HCT116 (cell line): ENCODE data around the gene GRK1. TPM values are rescaled to one million over a fixed set of nuclear protein-coding genes. Genes with fewer than 3 reads are reported as not detected.

Experiments used
- ATAC-seq: fragments of 200-7000 bp; cut with Tn5 transposase; 2 replicates; pipeline ENCODE4 v1.9.1; 2020; ENCODE audit warnings: mild to moderate bottlenecking, moderate library complexity
- BruUV-seq: library from RNA; stranded (reverse); fragments of 400-500 nt; replicated peaks from 2 replicates; lab custom pipeline; 2021; lab: Mats Ljungman, UMichigan
- CTCF ChIA-PET: fragments of 300-600 bp; sonication (Branson Sonifier 250); formaldehyde crosslinking; loops from one replicate; lab custom pipeline; 2021; ENCODE audit warnings: antibody characterized with exemption; lab: Charles Lee
- POLR2A ChIA-PET: fragments of 300-600, 350-600 bp; sonication (Branson Sonifier 250); formaldehyde crosslinking; loops from one replicate; lab custom pipeline; 2021; ENCODE audit warnings: antibody characterized with exemption; lab: Charles Lee
- RAD21 ChIA-PET, 2 experiments: fragments of 300-600 bp; sonication (Branson Sonifier 250); formaldehyde crosslinking; loops; one replicate each; lab custom pipeline; 2023; ENCODE audit warnings: low total read pairs in 2 of 2; ENCODE audit not compliant: uncharacterized antibody in 2 of 2, unreplicated experiment in 2 of 2, low non-redundant PET in 1 of 2; lab: Charles Lee
- DNase-seq: peaks from one replicate; pipeline ENCODE4 v3.0.0-alpha.2; 2010; ENCODE audit warnings: low read depth, low spot score
- H2AFZ ChIP-seq: fragments of 200-600 bp; shearing (Covaris generic), sonication (generic); 2 replicates; pipeline ENCODE4 v1.6.1; 2017; ENCODE audit warnings: low read depth, mixed run types, mixed read lengths, antibody characterized with exemption, low read length; ENCODE audit not compliant: poor library complexity, severe bottlenecking
- H3K27ac ChIP-seq: 2 replicates; pipeline ENCODE4 v1.5.1; 2012; ENCODE audit warnings: low read depth, low read length
- H3K27me3 ChIP-seq: fragments of 200-600 bp; sonication (generic); 2 replicates; pipeline ENCODE4 v1.6.1; 2016; ENCODE audit warnings: mixed run types, low read length, mixed read lengths; ENCODE audit not compliant: insufficient read depth
- H3K36me3 ChIP-seq, 2 experiments: fragments of 200-500 bp in 1 of 2; fragments of 200-600 bp in 1 of 2; sonication (Bioruptor generic) in 1 of 2; sonication (generic) in 1 of 2; 2 replicates each; pipeline versions ENCODE4 v1.5.1 to v1.6.1; 2014 to 2016; ENCODE audit warnings: low read length in 2 of 2, inconsistent platforms in 1 of 2, mixed read lengths in 1 of 2, mixed run types in 1 of 2; ENCODE audit not compliant: insufficient read depth in 2 of 2, control insufficient read depth in 1 of 2
- H3K4me1 ChIP-seq, 2 experiments: fragments of 200-600 bp in 1 of 2; sonication (generic) in 1 of 2; 2 replicates each; pipeline versions ENCODE4 v1.5.1 to v1.6.1; 2012 to 2017; ENCODE audit warnings: low read length in 2 of 2, inconsistent platforms in 1 of 2, mild to moderate bottlenecking in 1 of 2, mixed read lengths in 1 of 2, mixed run types in 1 of 2, moderate library complexity in 1 of 2; ENCODE audit not compliant: insufficient read depth in 2 of 2, control insufficient read depth in 1 of 2
- H3K4me2 ChIP-seq: fragments of 200-600 bp; sonication (generic); 2 replicates; pipeline ENCODE4 v1.6.1; 2017; ENCODE audit warnings: mixed run types, low read length, mixed read lengths
- H3K4me3 ChIP-seq, 2 experiments: fragments of 200-600 bp in 1 of 2; sonication (generic) in 1 of 2; replicated peaks in 1 of 2; 2 replicates each; pipeline ENCODE4 v1.5.1; 2011 to 2016; ENCODE audit warnings: low read length in 2 of 2, control low read depth in 1 of 2, low read depth in 1 of 2, mild to moderate bottlenecking in 1 of 2, mixed read lengths in 1 of 2, mixed run types in 1 of 2
- H3K79me2 ChIP-seq: fragments of 200-600 bp; sonication (generic); 2 replicates; pipeline ENCODE4 v1.6.1; 2017; ENCODE audit warnings: mild to moderate bottlenecking, mixed run types, low read length, moderate library complexity, mixed read lengths; ENCODE audit not compliant: insufficient read depth
- H3K9ac ChIP-seq: fragments of 200-600 bp; sonication (generic); 2 replicates; pipeline ENCODE4 v1.6.1; 2016; ENCODE audit warnings: low read length, mixed read lengths
- H3K9me2 ChIP-seq: fragments of 200-600 bp; sonication (generic), shearing (Covaris generic); 2 replicates; pipeline ENCODE4 v1.6.1; 2017; ENCODE audit warnings: mixed run types, mild to moderate bottlenecking, moderate library complexity; ENCODE audit not compliant: insufficient read depth
- H3K9me3 ChIP-seq, 2 experiments: fragments of 200-500 bp in 1 of 2; fragments of 200-600 bp in 1 of 2; sonication (Bioruptor generic) in 1 of 2; sonication (generic) in 1 of 2; 2 replicates each; pipeline ENCODE4 v1.6.1; 2014 to 2017; ENCODE audit warnings: low read length in 2 of 2, mixed read lengths in 2 of 2, inconsistent platforms in 1 of 2, low read depth in 1 of 2, mild to moderate bottlenecking in 1 of 2, mixed run types in 1 of 2, moderate library complexity in 1 of 2; ENCODE audit not compliant: control insufficient read depth in 1 of 2, insufficient read depth in 1 of 2
- H4K20me1 ChIP-seq: fragments of 200-600 bp; sonication (generic), shearing (Covaris generic); 2 replicates; pipeline ENCODE4 v1.6.1; 2017; ENCODE audit warnings: mixed run types, mild to moderate bottlenecking, moderate library complexity; ENCODE audit not compliant: insufficient read depth
- ATF3 ChIP-seq: IDR thresholded peaks from 2 replicates; pipeline ENCODE4 v1.6.1; 2012
- CBX3 ChIP-seq: IDR thresholded peaks from 2 replicates; pipeline ENCODE4 v1.6.1; 2012; ENCODE audit warnings: low read depth
- CEBPB ChIP-seq: IDR thresholded peaks from 2 replicates; pipeline ENCODE4 v1.6.1; 2012; ENCODE audit warnings: low read depth
- ELF1 ChIP-seq: IDR thresholded peaks from 2 replicates; pipeline ENCODE4 v1.6.1; 2012; ENCODE audit warnings: low read depth, borderline replicate concordance
- EZH2 ChIP-seq: fragments of 200-600 bp; sonication (generic); IDR thresholded peaks from 2 replicates; pipeline ENCODE4 v1.6.1; 2017; ENCODE audit warnings: antibody characterized with exemption, mixed run types
- EZH2phosphoT487 ChIP-seq: fragments of 200-600 bp; IDR thresholded peaks from 2 replicates; pipeline ENCODE4 v1.6.1; 2018; ENCODE audit warnings: antibody characterized with exemption, borderline replicate concordance
- FOSL1 ChIP-seq: IDR thresholded peaks from 2 replicates; pipeline ENCODE4 v1.6.1; 2012; ENCODE audit warnings: low read depth
- JUND ChIP-seq: IDR thresholded peaks from 2 replicates; pipeline ENCODE4 v1.6.1; 2012
- MAX ChIP-seq: IDR thresholded peaks from 2 replicates; pipeline ENCODE4 v1.6.1; 2012
- POLR2A ChIP-seq: IDR thresholded peaks from 2 replicates; pipeline ENCODE4 v1.7.0; 2011; ENCODE audit warnings: borderline replicate concordance; ENCODE audit not compliant: insufficient read depth, insufficient read length; ENCODE audit errors: extremely low read depth
- POLR2AphosphoS5 ChIP-seq: IDR thresholded peaks from 2 replicates; pipeline ENCODE4 v1.6.1; 2011; ENCODE audit warnings: mild to moderate bottlenecking, low read depth, low read length, moderate library complexity
- REST ChIP-seq: IDR thresholded peaks from 2 replicates; pipeline ENCODE4 v1.6.1; 2012; ENCODE audit warnings: low read depth
- SIN3A ChIP-seq: IDR thresholded peaks from 2 replicates; pipeline ENCODE4 v1.6.1; 2012; ENCODE audit warnings: low read depth
- SP1 ChIP-seq: IDR thresholded peaks from 2 replicates; pipeline ENCODE4 v1.6.1; 2012; ENCODE audit warnings: low read depth
- YY1 ChIP-seq: IDR thresholded peaks from 2 replicates; pipeline ENCODE4 v1.6.1; 2011; ENCODE audit warnings: low read length, low read depth, moderate library complexity, mild to moderate bottlenecking; ENCODE audit not compliant: insufficient replicate concordance; ENCODE audit errors: extremely low read depth
- ZBTB33 ChIP-seq: IDR thresholded peaks from 2 replicates; pipeline ENCODE4 v1.6.1; 2011; ENCODE audit warnings: mild to moderate bottlenecking, low read length, moderate library complexity; ENCODE audit not compliant: insufficient replicate concordance; ENCODE audit errors: extremely low read depth
- ZNF274 ChIP-seq: fragments of 200-500 bp; sonication (Bioruptor generic); IDR thresholded peaks from 2 replicates; pipeline ENCODE4 v1.6.1; 2014; ENCODE audit warnings: mild to moderate bottlenecking, low read depth, low read length, inconsistent platforms
- intact Hi-C: fragments of 100-400 bp; cut with micrococcal nuclease; formaldehyde crosslinking; loops from 2 replicates; pipeline ENCODE4 v1.10.0; 2022
- total RNA-seq: library from RNA; stranded (reverse); gene quantifications from one replicate; pipeline ENCODE4 v1.2.1, GENCODE V29; 2021; ENCODE audit not compliant: unreplicated experiment

GRK1 gene
- total RNA-seq, 1 experiment from 2014 or later, result not detected

GRCh38 chr13:113767366-113767765 lies 100.3 kb downstream of the GRK1 start:
- no TSS peak for BruUV-seq
- no peak overlapping the region for H3K9ac ChIP-seq
- DNase-seq, result no peak
- no peaks in the 10 kb centered on the region for H3K4me1 ChIP-seq
- H4K20me1 ChIP-seq, result no peaks in the 10 kb centered on the region
- TF ChIP-seq EZH2, result no peak
- TF ChIP-seq FOSL1, result no peak
- no peak for TF ChIP-seq MAX
- no peak for TF ChIP-seq SIN3A
- TF ChIP-seq REST, result no peak
- TF ChIP-seq ELF1, result no peak
- no peak for TF ChIP-seq CEBPB
- TF ChIP-seq POLR2AphosphoS5, result no peak
- TF ChIP-seq JUND, result no peak
- no peak for TF ChIP-seq ATF3
- TF ChIP-seq ZBTB33, result no peak
- TF ChIP-seq EZH2phosphoT487, result no peak
- TF ChIP-seq YY1, result no peak
- TF ChIP-seq SP1, result no peak
- TF ChIP-seq CBX3, result no peak
- TF ChIP-seq POLR2A, result no peak
- no peak for TF ChIP-seq ZNF274
- ATAC-seq, result no peak
- intact Hi-C loops, result no loop called here
- no peaks in the 10 kb centered on the region for H3K9me2 ChIP-seq
- no peak overlapping the region for H2AFZ ChIP-seq
- no peaks in the 10 kb centered on the region for H3K9me3 ChIP-seq
- H3K27ac ChIP-seq, result no peak overlapping the region
- H3K4me3 ChIP-seq, result no peak overlapping the region
- H3K27me3 ChIP-seq, result no peaks in the 10 kb centered on the region
- ChIA-PET CTCF (no interaction called here), RAD21 (no interaction called here), POLR2A (no interaction called here)
- H3K36me3 ChIP-seq, result no peaks in the 10 kb centered on the region
- no peak overlapping the region for H3K4me2 ChIP-seq
- H3K79me2 ChIP-seq, result no peaks in the 10 kb centered on the region
